WTC11 (cell line): Measurements from ENCODE around the gene RABGAP1. TPM values are rescaled to one million over a fixed set of nuclear protein-coding genes. Genes with fewer than 3 reads are reported as not detected.

Experiments
- ATAC-seq: fragments of 200-7000 bp; cut with Tn5 transposase; 2 replicates; pipeline ENCODE4 v1.10.0; 2021; ENCODE audit warnings: mild to moderate bottlenecking, moderate library complexity
- CTCF ChIA-PET: fragments of 300-600 bp; sonication (Branson Sonifier 250); formaldehyde crosslinking; loops from one replicate; lab custom pipeline; 2021; ENCODE audit warnings: antibody characterized with exemption; lab: Charles Lee
- POLR2A ChIA-PET: fragments of 350-600 bp; sonication (Branson Sonifier 250); formaldehyde crosslinking; loops from one replicate; lab custom pipeline; 2021; ENCODE audit warnings: antibody characterized with exemption; lab: Charles Lee
- DNase-seq: peaks from one replicate; pipeline ENCODE4 v3.0.0; 2021; ENCODE audit warnings: low spot score
- H3K27ac Mint-ChIP-seq: 2 replicates; pipeline ENCODE4 v1.8.0; 2021; ENCODE audit warnings: mixed read lengths
- H3K27me3 Mint-ChIP-seq: 2 replicates; pipeline ENCODE4 v1.8.0; 2021; ENCODE audit warnings: low read depth, mild to moderate bottlenecking, moderate library complexity, mixed read lengths
- H3K36me3 Mint-ChIP-seq: 2 replicates; pipeline ENCODE4 v1.8.0; 2021; ENCODE audit warnings: mixed read lengths
- H3K4me1 Mint-ChIP-seq: 2 replicates; pipeline ENCODE4 v1.8.0; 2022; ENCODE audit warnings: mixed read lengths
- H3K4me3 Mint-ChIP-seq: 2 replicates; pipeline ENCODE4 v1.8.0; 2021; ENCODE audit warnings: mild to moderate bottlenecking, moderate library complexity, mixed read lengths
- H3K9me3 Mint-ChIP-seq: 2 replicates; pipeline ENCODE4 v1.8.0; 2021; ENCODE audit warnings: mixed read lengths
- CTCF ChIP-seq: fragments of 200-600 bp; IDR thresholded peaks from 2 replicates; pipeline ENCODE4 v1.8.0; 2022; ENCODE audit warnings: antibody characterized with exemption
- ETV6 ChIP-seq: sonication (generic); formaldehyde crosslinking; IDR thresholded peaks from 2 replicates; pipeline ENCODE4 v1.8.1; 2022; ENCODE audit warnings: mild to moderate bottlenecking, missing genetic modification reagents
- HMGA2 ChIP-seq: fragments of 250-450 bp; sonication (Bioruptor Pico); IDR thresholded peaks from 2 replicates; pipeline ENCODE4 v1.4.0; 2021; ENCODE audit warnings: mild to moderate bottlenecking, moderate library complexity
- IRF2 ChIP-seq: sonication (generic); formaldehyde crosslinking; IDR thresholded peaks from 2 replicates; pipeline ENCODE4 v1.8.0; 2022; ENCODE audit warnings: low read depth, missing genetic modification reagents, borderline replicate concordance
- KAT7 ChIP-seq: sonication (generic); formaldehyde crosslinking; IDR thresholded peaks from 2 replicates; pipeline ENCODE4 v1.8.1; 2023; ENCODE audit warnings: missing genetic modification reagents, mild to moderate bottlenecking, borderline replicate concordance
- MAX ChIP-seq: sonication (generic); formaldehyde crosslinking; IDR thresholded peaks from 2 replicates; pipeline ENCODE4 v1.8.0; 2022; ENCODE audit warnings: mild to moderate bottlenecking, missing genetic modification reagents
- MYBL2 ChIP-seq: sonication (generic); formaldehyde crosslinking; IDR thresholded peaks from 2 replicates; pipeline ENCODE4 v1.8.1; 2023; ENCODE audit warnings: mild to moderate bottlenecking, moderate library complexity, missing genetic modification reagents
- OVOL2 ChIP-seq: fragments of 250-450 bp; sonication (Bioruptor Pico); IDR thresholded peaks from 2 replicates; pipeline ENCODE4 v1.9.0; 2021; ENCODE audit warnings: mild to moderate bottlenecking, borderline replicate concordance
- PRRX2 ChIP-seq: fragments of 250-450 bp; sonication (Bioruptor Pico); IDR thresholded peaks from 2 replicates; pipeline ENCODE4 v1.8.0; 2021; ENCODE audit warnings: mild to moderate bottlenecking
- SP1 ChIP-seq: sonication (generic); formaldehyde crosslinking; conservative IDR thresholded peaks from 2 replicates; pipeline ENCODE4 v1.8.1; 2022; ENCODE audit warnings: missing genetic modification reagents
- TP53 ChIP-seq: sonication (generic); formaldehyde crosslinking; IDR thresholded peaks from 2 replicates; pipeline ENCODE4 v1.8.1; 2023; ENCODE audit warnings: mild to moderate bottlenecking, missing genetic modification reagents
- USF2 ChIP-seq: sonication (generic); formaldehyde crosslinking; IDR thresholded peaks from 2 replicates; pipeline ENCODE4 v1.8.1; 2023; ENCODE audit warnings: mild to moderate bottlenecking, missing genetic modification reagents, moderate library complexity
- ZNF232 ChIP-seq: sonication (generic); formaldehyde crosslinking; IDR thresholded peaks from 2 replicates; pipeline ENCODE4 v1.8.0; 2022; ENCODE audit warnings: mild to moderate bottlenecking, missing genetic modification reagents
- ZNF263 ChIP-seq: sonication (generic); formaldehyde crosslinking; IDR thresholded peaks from 2 replicates; pipeline ENCODE4 v1.8.1; 2022; ENCODE audit warnings: low read depth, mild to moderate bottlenecking, moderate library complexity, missing genetic modification reagents
- total RNA-seq: library from RNA; stranded (reverse); gene quantifications from 3 replicates; pipeline ENCODE4 v1.2.3, GENCODE V29; 2021
- TF ChIP-seq, protein P1 (sequence below): fragments of 250-450 bp; sonication (Bioruptor Pico); IDR thresholded peaks from 2 replicates; pipeline ENCODE4 v1.9.0; 2021; ENCODE audit warnings: mild to moderate bottlenecking
- TF ChIP-seq, protein P2 (sequence below): sonication (generic); formaldehyde crosslinking; IDR thresholded peaks from 2 replicates; pipeline ENCODE4 v1.8.0; 2023; ENCODE audit warnings: mild to moderate bottlenecking, missing genetic modification reagents
- TF ChIP-seq, protein P3 (sequence below): sonication (generic); formaldehyde crosslinking; IDR thresholded peaks from 2 replicates; pipeline ENCODE4 v1.8.1; 2023; ENCODE audit warnings: mild to moderate bottlenecking, moderate library complexity, missing genetic modification reagents
- TF ChIP-seq, protein P4 (sequence below): sonication (generic); formaldehyde crosslinking; IDR thresholded peaks from 2 replicates; pipeline ENCODE4 v1.8.0; 2022; ENCODE audit warnings: mild to moderate bottlenecking, missing genetic modification reagents

RABGAP1 gene
- total RNA-seq, 1 experiment from 2014 or later = 38.1 TPM

DNA sequence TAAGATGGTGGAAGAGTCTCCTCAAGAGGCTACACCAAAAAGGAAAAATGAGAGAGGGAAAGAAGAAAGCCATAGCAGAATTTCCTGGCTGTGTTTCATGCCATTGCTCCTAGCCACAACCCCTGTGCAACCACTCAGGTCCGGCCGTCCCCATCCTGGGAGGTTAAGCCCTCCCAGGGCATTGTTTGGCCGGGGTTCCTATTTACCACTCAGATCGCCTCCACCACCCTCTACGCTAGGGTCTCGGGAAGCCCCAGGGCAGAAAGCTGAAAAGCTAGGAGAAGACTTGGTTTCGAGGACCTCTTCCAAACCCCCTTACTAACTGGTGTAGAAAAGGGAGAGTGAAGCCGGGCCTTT lies 36.4 kb upstream of the RABGAP1 start:
- CTCF ChIA-PET = no interaction called here

DNA sequence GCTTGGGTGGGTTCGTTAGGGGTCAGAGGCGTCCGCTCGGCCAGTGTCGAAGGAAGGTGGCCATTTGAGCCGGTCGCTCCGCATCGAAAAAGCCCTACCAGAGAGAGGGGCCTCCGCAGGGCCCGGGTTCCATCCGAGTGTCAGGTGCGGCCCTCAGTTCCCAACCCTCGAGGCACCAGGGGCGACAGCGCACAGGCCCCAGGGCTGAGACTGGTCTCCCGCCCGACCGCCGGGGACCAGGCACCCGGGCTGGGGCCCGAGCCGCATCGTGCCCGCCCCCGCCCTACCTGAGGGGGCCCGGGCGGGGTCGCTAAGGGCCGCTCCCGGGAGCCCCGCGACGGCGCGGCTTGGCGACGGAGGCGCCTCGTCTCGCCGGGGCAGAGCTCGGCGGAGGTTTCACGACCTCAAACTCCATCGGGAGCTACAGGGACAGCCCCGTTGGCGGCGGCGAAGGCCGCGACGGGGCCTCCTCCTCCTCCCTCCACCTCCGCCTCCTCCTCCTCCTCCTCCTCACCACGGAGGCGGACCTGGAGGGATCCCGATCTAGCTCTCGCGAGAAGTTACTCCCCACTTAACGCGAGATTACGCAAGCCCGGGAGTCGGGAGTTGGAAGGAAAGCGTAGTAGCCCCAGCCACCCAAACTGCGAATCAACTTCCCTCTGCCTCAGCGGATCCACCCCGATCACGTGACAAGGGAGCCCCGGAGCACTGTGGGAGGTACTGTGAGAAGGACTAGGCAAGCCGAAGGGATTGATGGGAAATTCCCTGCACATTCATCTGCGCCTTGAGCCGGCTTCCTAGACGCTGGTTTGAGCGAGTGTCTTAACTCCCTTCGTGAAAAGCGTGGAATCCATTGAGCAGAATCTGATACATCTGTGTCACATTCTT lies 35.8 kb upstream of the RABGAP1 start, which contains the start of gene RC3H2:
RC3H2 (minus strand) TSS at position 537 of the 888 bp plus-strand sequence. CDS start 7,850 bp downstream, outside the sequence.
- H3K27ac Mint-ChIP-seq = peak within 1 kb of the TSS; percentile 100
- ChIA-PET POLR2A (interaction anchor here (0.6 to 1.7 kb wide), 7 partner anchors 8 to 77 kb away, joined by 3 to 14 read pairs (median 5); partner anchors contain the start of genes PDCL, RABGAP1, ZBTB26 and ZBTB6), CTCF (interaction anchor here (1.0 kb wide), 1 partner anchor 9 kb away, joined by 3 read pairs; no protein-coding TSS in a partner anchor)
- TF ChIP-seq, protein P1, sequence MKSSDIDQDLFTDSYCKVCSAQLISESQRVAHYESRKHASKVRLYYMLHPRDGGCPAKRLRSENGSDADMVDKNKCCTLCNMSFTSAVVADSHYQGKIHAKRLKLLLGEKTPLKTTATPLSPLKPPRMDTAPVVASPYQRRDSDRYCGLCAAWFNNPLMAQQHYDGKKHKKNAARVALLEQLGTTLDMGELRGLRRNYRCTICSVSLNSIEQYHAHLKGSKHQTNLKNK (CRISPR knock-in tag) = peak; percentile 69; the same call in 1 of the 2 replicates
- TF ChIP-seq PRRX2 (CRISPR knock-in tag) (no peak), MYBL2 (CRISPR knock-in tag) (peak; percentile 69; the same call in 1 of the 2 replicates), KAT7 (CRISPR knock-in tag) (no peak), SP1 (CRISPR knock-in tag) (peak; percentile 54; the same call in 1 of the 2 replicates), MAX (CRISPR knock-in tag) (peak; percentile 56; the same call in 1 of the 2 replicates), ZNF232 (CRISPR knock-in tag) (no peak), HMGA2 (CRISPR knock-in tag) (no peak), USF2 (CRISPR knock-in tag) (peak; percentile 97), ETV6 (CRISPR knock-in tag) (peak; percentile 79), TP53 (CRISPR knock-in tag) (no peak), ZNF263 (CRISPR knock-in tag) (peak; percentile 89), IRF2 (CRISPR knock-in tag) (no peak), OVOL2 (peak; percentile 95)
- TF ChIP-seq, protein P2, sequence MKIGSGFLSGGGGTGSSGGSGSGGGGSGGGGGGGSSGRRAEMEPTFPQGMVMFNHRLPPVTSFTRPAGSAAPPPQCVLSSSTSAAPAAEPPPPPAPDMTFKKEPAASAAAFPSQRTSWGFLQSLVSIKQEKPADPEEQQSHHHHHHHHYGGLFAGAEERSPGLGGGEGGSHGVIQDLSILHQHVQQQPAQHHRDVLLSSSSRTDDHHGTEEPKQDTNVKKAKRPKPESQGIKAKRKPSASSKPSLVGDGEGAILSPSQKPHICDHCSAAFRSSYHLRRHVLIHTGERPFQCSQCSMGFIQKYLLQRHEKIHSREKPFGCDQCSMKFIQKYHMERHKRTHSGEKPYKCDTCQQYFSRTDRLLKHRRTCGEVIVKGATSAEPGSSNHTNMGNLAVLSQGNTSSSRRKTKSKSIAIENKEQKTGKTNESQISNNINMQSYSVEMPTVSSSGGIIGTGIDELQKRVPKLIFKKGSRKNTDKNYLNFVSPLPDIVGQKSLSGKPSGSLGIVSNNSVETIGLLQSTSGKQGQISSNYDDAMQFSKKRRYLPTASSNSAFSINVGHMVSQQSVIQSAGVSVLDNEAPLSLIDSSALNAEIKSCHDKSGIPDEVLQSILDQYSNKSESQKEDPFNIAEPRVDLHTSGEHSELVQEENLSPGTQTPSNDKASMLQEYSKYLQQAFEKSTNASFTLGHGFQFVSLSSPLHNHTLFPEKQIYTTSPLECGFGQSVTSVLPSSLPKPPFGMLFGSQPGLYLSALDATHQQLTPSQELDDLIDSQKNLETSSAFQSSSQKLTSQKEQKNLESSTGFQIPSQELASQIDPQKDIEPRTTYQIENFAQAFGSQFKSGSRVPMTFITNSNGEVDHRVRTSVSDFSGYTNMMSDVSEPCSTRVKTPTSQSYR (CRISPR knock-in tag) = no peak
- TF ChIP-seq, protein P3, sequence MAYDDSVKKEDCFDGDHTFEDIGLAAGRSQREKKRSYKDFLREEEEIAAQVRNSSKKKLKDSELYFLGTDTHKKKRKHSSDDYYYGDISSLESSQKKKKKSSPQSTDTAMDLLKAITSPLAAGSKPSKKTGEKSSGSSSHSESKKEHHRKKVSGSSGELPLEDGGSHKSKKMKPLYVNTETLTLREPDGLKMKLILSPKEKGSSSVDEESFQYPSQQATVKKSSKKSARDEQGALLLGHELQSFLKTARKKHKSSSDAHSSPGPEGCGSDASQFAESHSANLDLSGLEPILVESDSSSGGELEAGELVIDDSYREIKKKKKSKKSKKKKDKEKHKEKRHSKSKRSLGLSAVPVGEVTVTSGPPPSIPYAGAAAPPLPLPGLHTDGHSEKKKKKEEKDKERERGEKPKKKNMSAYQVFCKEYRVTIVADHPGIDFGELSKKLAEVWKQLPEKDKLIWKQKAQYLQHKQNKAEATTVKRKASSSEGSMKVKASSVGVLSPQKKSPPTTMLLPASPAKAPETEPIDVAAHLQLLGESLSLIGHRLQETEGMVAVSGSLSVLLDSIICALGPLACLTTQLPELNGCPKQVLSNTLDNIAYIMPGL = 0 out of 2 replicates have a peak, but pooled peaks have one; percentile 64
- TF ChIP-seq, protein P4, sequence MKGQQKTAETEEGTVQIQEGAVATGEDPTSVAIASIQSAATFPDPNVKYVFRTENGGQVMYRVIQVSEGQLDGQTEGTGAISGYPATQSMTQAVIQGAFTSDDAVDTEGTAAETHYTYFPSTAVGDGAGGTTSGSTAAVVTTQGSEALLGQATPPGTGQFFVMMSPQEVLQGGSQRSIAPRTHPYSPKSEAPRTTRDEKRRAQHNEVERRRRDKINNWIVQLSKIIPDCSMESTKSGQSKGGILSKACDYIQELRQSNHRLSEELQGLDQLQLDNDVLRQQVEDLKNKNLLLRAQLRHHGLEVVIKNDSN = peak; percentile 96

More for the DNA sequence above, 36.4 kb upstream of the RABGAP1 start:
- Mint-ChIP-seq H3K4me3 (peak overlapping the region; percentile 85), H3K27ac (peak overlapping the region; percentile 57), H3K4me1 (peaks cover 14% of the 10 kb centered on the region), H3K9me3 (no peaks in the 10 kb centered on the region), H3K27me3 (no peaks in the 10 kb centered on the region), H3K36me3 (no peaks in the 10 kb centered on the region; the same call in none of the 2 replicates)
- ATAC-seq (peak; percentile 52), DNase-seq (peak; percentile 54)
- POLR2A ChIA-PET = interaction anchor here (0.5 to 1.7 kb wide), 6 partner anchors 9 to 36 kb away, joined by 3 to 14 read pairs (median 6); partner anchors contain the start of genes RABGAP1, ZBTB26 and ZBTB6
- TF ChIP-seq CTCF (no peak), HMGA2 (CRISPR knock-in tag) (0 out of 2 replicates have a peak, but pooled peaks have one; percentile 10)

More for the DNA sequence above, 35.8 kb upstream of the RABGAP1 start, which contains the start of gene RC3H2:
- no peaks in the 10 kb centered on the region for H3K9me3 Mint-ChIP-seq
- peaks cover 14% of the 10 kb centered on the region for H3K4me1 Mint-ChIP-seq
- ATAC-seq = peak; percentile 96
- H3K36me3 Mint-ChIP-seq = peaks cover 3% of the 10 kb centered on the region
- peak; percentile 96 for DNase-seq
- H3K4me3 Mint-ChIP-seq = peak within 1 kb of the TSS; percentile 85
- H3K27me3 Mint-ChIP-seq = no peaks in the 10 kb centered on the region
